Neural cell (in vitro differentiated cells): Measurements from ENCODE around the gene LPIN2.

Source experiments
- CTCF ChIP-seq: fragments of 450-650 bp; IDR thresholded peaks from 2 replicates; pipeline ENCODE4 v1.5.1; 2014; ENCODE audit warnings: antibody characterized with exemption, mild to moderate bottlenecking, moderate library complexity; ENCODE audit not compliant: poor library complexity, severe bottlenecking
- TAF1 ChIP-seq: IDR thresholded peaks from 2 replicates; pipeline ENCODE4 v1.6.1; 2012; ENCODE audit warnings: low read depth

- TF ChIP-seq CTCF (no peak), TAF1 (no peak)
These were observed 42.6 kb downstream of the LPIN2 start for GRCh38 chr18:2970344-2970743.
